Esophagus muscularis mucosa (tissue), 3 donors: ENCODE measurements around the gene IKBKG.

ENCODE experiments used
- CTCF ChIP-seq, 3 experiments: fragments of 200-600 bp in 2 of 3; fragments of 450-650 bp in 1 of 3; sonication (generic) in 2 of 3; IDR thresholded peaks; one replicate each; pipeline ENCODE4 v1.5.1; 2017 to 2019; ENCODE audit warnings: antibody characterized with exemption in 3 of 3, mild to moderate bottlenecking in 2 of 3, moderate library complexity in 1 of 3
- POLR2AphosphoS5 ChIP-seq, 2 donors: sonication (generic); formaldehyde crosslinking; IDR thresholded peaks; one replicate each; pipeline ENCODE4 v1.6.1; 2017; ENCODE audit warnings: antibody characterized with exemption in 2 of 2

- no peak for TF ChIP-seq CTCF (IDR thresholded peaks at IDR 0.05)
- TF ChIP-seq POLR2AphosphoS5 (IDR thresholded peaks at IDR 0.05), result no peak
Observed at GRCh38 chrX:154541589-154541895, 5.9 kb upstream of the IKBKG start.
